ENCODE measurements around the gene CORO2A.

- TF ChIP-seq CTCF (conservative IDR thresholded peaks at IDR 0.05), result no peak
- TF ChIP-seq ZFX (IDR thresholded peaks at IDR 0.05), result no peak
Observed at GRCh38 chr9:98217255-98217654, 24.8 kb upstream of the CORO2A start.
